GM23338 (cell line): ENCODE measurements around the gene RBKS. TPM values are rescaled to one million over a fixed set of nuclear protein-coding genes. Genes with fewer than 3 reads are reported as not detected.

Experiments
- ATAC-seq: fragments of 200-7000 bp; cut with Tn5 transposase; 3 replicates; pipeline ENCODE4 v1.9.1; 2020
- DNase-seq: peaks from one replicate; pipeline ENCODE4 v3.0.0-alpha.2; 2015; ENCODE audit warnings: low spot score
- H2AFZ ChIP-seq: fragments of 200-600 bp; sonication (generic); 2 replicates; pipeline ENCODE4 v1.8.0; 2016; ENCODE audit warnings: antibody characterized with exemption, mild to moderate bottlenecking, moderate library complexity
- H3F3A ChIP-seq: fragments of 200-600 bp; sonication (generic); replicated peaks from 2 replicates; pipeline ENCODE4 v1.8.0; 2017; ENCODE audit warnings: antibody characterized with exemption, mixed run types, low read depth
- H3K27ac ChIP-seq: fragments of 200-600 bp; sonication (generic); 2 replicates; pipeline ENCODE4 v1.6.1; 2016; ENCODE audit warnings: low read depth
- H3K27me3 ChIP-seq: fragments of 200-600 bp; sonication (generic); 2 replicates; pipeline ENCODE4 v1.8.0; 2016; ENCODE audit warnings: mild to moderate bottlenecking, mixed run types, moderate library complexity; ENCODE audit not compliant: insufficient read depth
- H3K36me3 ChIP-seq: fragments of 200-600 bp; sonication (generic); 2 replicates; pipeline ENCODE4 v1.8.0; 2016; ENCODE audit warnings: mild to moderate bottlenecking; ENCODE audit not compliant: insufficient read depth
- H3K4me1 ChIP-seq: fragments of 200-600 bp; sonication (generic); 2 replicates; pipeline ENCODE4 v1.8.0; 2016; ENCODE audit warnings: mild to moderate bottlenecking, moderate library complexity; ENCODE audit not compliant: insufficient read depth
- H3K4me2 ChIP-seq: fragments of 200-600 bp; sonication (generic); 2 replicates; pipeline ENCODE4 v1.7.1; 2017; ENCODE audit warnings: mixed run types
- H3K4me3 ChIP-seq: fragments of 200-600 bp; sonication (generic); 2 replicates; pipeline ENCODE4 v1.6.1; 2016; ENCODE audit warnings: mixed run types
- H3K79me2 ChIP-seq: fragments of 200-600 bp; sonication (generic); replicated peaks from 2 replicates; pipeline ENCODE4 v1.8.0; 2017; ENCODE audit warnings: mild to moderate bottlenecking; ENCODE audit not compliant: insufficient read depth
- H3K9me2 ChIP-seq: fragments of 200-600 bp; sonication (generic); 2 replicates; pipeline ENCODE4 v1.8.0; 2017; ENCODE audit not compliant: insufficient read depth
- H4K20me1 ChIP-seq: fragments of 200-600 bp; sonication (generic); replicated peaks from 2 replicates; pipeline ENCODE4 v1.8.0; 2017; ENCODE audit warnings: mild to moderate bottlenecking; ENCODE audit not compliant: insufficient read depth
- H3K27ac Mint-ChIP-seq: 2 replicates; pipeline ENCODE4 v1.8.0; 2020; ENCODE audit warnings: inconsistent platforms, mild to moderate bottlenecking, moderate library complexity, mixed read lengths
- H3K27me3 Mint-ChIP-seq: 3 replicates; pipeline ENCODE4 v1.8.0; 2022; ENCODE audit warnings: low read depth, mild to moderate bottlenecking, moderate library complexity, mixed read lengths, inconsistent platforms; ENCODE audit not compliant: insufficient read depth, poor library complexity
- H3K36me3 Mint-ChIP-seq: 3 replicates; pipeline ENCODE4 v1.8.0; 2021; ENCODE audit warnings: low read depth, mild to moderate bottlenecking, inconsistent platforms, moderate library complexity, mixed read lengths
- H3K4me1 Mint-ChIP-seq: 3 replicates; pipeline ENCODE4 v1.8.0; 2020; ENCODE audit warnings: mild to moderate bottlenecking, inconsistent platforms, mixed read lengths
- H3K4me3 Mint-ChIP-seq: 3 replicates; pipeline ENCODE4 v1.8.0; 2021; ENCODE audit warnings: moderate library complexity, mild to moderate bottlenecking, inconsistent platforms, mixed read lengths
- H3K9me3 Mint-ChIP-seq: 3 replicates; pipeline ENCODE4 v1.8.0; 2020; ENCODE audit warnings: moderate library complexity, mild to moderate bottlenecking, inconsistent platforms, mixed read lengths
- CREB1 ChIP-seq: fragments of 250-450 bp; sonication (Bioruptor Pico); IDR thresholded peaks from 2 replicates; pipeline ENCODE4 v1.5.0; 2020; ENCODE audit warnings: low read depth, mild to moderate bottlenecking, moderate library complexity
- EZH2 ChIP-seq: fragments of 200-600 bp; sonication (generic); IDR thresholded peaks from one replicate; pipeline ENCODE4 v1.8.0; 2017; ENCODE audit warnings: antibody characterized with exemption, mild to moderate bottlenecking, low read depth; ENCODE audit not compliant: unreplicated experiment
- EZH2phosphoT487 ChIP-seq: fragments of 200-600 bp; sonication (generic); IDR thresholded peaks from one replicate; pipeline ENCODE4 v1.8.1; 2018; ENCODE audit warnings: antibody characterized with exemption; ENCODE audit not compliant: unreplicated experiment
- JUNB ChIP-seq: IDR thresholded peaks from one replicate; pipeline ENCODE4 v1.6.1; 2016; ENCODE audit warnings: antibody characterized with exemption; ENCODE audit not compliant: unreplicated experiment
- NANOG ChIP-seq: IDR thresholded peaks from 2 replicates; pipeline ENCODE4 v1.6.1; 2016; ENCODE audit warnings: antibody characterized with exemption, borderline replicate concordance
- POLR2AphosphoS5 ChIP-seq: IDR thresholded peaks from 2 replicates; pipeline ENCODE4 v1.6.1; 2016; ENCODE audit warnings: antibody characterized with exemption, low read depth
- STAT1 ChIP-seq: IDR thresholded peaks from one replicate; pipeline ENCODE4 v1.6.1; 2016; ENCODE audit warnings: antibody characterized with exemption; ENCODE audit not compliant: unreplicated experiment
- ZNF114 ChIP-seq: fragments of 250-450 bp; sonication (Bioruptor Pico); IDR thresholded peaks from 2 replicates; pipeline ENCODE4 v1.5.0; 2020; ENCODE audit warnings: mild to moderate bottlenecking, moderate library complexity
- ZNF331 ChIP-seq: fragments of 250-450 bp; sonication (Bioruptor Pico); IDR thresholded peaks from 2 replicates; pipeline ENCODE4 v1.5.0; 2020; ENCODE audit warnings: low read depth, mild to moderate bottlenecking, moderate library complexity
- polyA plus RNA-seq: library from polyadenylated mRNA; unstranded; fragments of >200 nt; fragmentation: Nextera tagmentation; extraction: Ambion mirVana; gene quantifications from 2 replicates; pipeline ENCODE4 v1.2.1, GENCODE V29; 2016
- total RNA-seq: library from RNA; depleted of rRNA; stranded (reverse); fragments of >200 nt; shearing (Covaris generic); gene quantifications from 2 replicates; pipeline ENCODE4 v1.2.3, GENCODE V29; 2014
- TF ChIP-seq, protein P1 (sequence below): IDR thresholded peaks from one replicate; pipeline ENCODE4 v1.6.1; 2018; ENCODE audit warnings: antibody characterized with exemption; ENCODE audit not compliant: unreplicated experiment
- TF ChIP-seq, protein P2 (sequence below): fragments of 250-450 bp; sonication (Bioruptor Pico); IDR thresholded peaks from 2 replicates; pipeline ENCODE4 v1.5.0; 2020; ENCODE audit warnings: mild to moderate bottlenecking, moderate library complexity
- TF ChIP-seq, protein P3 (sequence below): IDR thresholded peaks from 2 replicates; pipeline ENCODE4 v1.6.1; 2016; ENCODE audit warnings: antibody characterized with exemption
- TF ChIP-seq, protein P4 (sequence below), 2 experiments: fragments of 200-600 bp in 1 of 2; sonication (generic) in 1 of 2; conservative IDR thresholded peaks; 2 replicates each; pipeline versions ENCODE4 v1.5.1 to v1.6.1; 2016 to 2017; ENCODE audit warnings: antibody characterized with exemption in 2 of 2, low read depth in 2 of 2, mild to moderate bottlenecking in 2 of 2, moderate library complexity in 1 of 2

Gene RBKS
- total and polyA plus RNA-seq, 2 experiments from 2014 or later: 1.3 to 1.5 TPM

DNA sequence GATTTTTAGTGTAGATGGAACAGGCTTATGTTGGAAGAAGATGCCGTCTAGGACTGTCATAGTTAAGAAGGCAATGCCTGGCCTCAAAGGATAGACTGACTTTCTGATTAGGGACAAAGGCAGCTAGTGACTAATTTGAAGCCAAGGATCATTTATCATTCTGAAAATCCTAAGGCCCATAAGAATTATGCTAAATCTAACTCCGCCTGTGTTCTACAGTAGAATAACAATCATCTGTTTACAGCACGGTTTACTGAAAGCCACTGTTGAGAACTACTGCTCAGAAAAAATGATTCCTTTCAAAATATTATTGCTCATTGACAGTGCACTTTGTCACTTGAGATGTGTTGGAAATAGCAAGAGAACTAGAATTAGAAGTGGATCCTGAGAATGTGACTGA is 44.8 kb upstream of the RBKS start:
- no peak overlapping the region for H3K27ac Mint-ChIP-seq
- H3K27me3 Mint-ChIP-seq: peaks cover 2% of the 10 kb centered on the region
- no peak for ATAC-seq
- Histone ChIP-seq H3K36me3 (no peaks in the 10 kb centered on the region), H2AFZ (no peak overlapping the region), H3K79me2 (no peaks in the 10 kb centered on the region), H3K4me2 (no peak overlapping the region), H3F3A (no peaks in the 10 kb centered on the region), H3K4me3 (no peak overlapping the region), H3K4me1 (no peaks in the 10 kb centered on the region), H3K27me3 (no peaks in the 10 kb centered on the region), H3K9me2 (no peaks in the 10 kb centered on the region), H4K20me1 (no peaks in the 10 kb centered on the region), H3K27ac (no peak overlapping the region)
- H3K4me3 Mint-ChIP-seq: no peak overlapping the region
- no peaks in the 10 kb centered on the region for H3K9me3 Mint-ChIP-seq
- no peak for DNase-seq
- H3K36me3 Mint-ChIP-seq: no peaks in the 10 kb centered on the region
- TF ChIP-seq STAT1 (no peak), POLR2AphosphoS5 (no peak), ZNF114 (CRISPR knock-in tag) (no peak), EZH2 (no peak), ZNF331 (CRISPR knock-in tag) (no peak), NANOG (no peak), CREB1 (CRISPR knock-in tag) (no peak), EZH2phosphoT487 (no peak), JUNB (no peak)
- TF ChIP-seq, protein P1, sequence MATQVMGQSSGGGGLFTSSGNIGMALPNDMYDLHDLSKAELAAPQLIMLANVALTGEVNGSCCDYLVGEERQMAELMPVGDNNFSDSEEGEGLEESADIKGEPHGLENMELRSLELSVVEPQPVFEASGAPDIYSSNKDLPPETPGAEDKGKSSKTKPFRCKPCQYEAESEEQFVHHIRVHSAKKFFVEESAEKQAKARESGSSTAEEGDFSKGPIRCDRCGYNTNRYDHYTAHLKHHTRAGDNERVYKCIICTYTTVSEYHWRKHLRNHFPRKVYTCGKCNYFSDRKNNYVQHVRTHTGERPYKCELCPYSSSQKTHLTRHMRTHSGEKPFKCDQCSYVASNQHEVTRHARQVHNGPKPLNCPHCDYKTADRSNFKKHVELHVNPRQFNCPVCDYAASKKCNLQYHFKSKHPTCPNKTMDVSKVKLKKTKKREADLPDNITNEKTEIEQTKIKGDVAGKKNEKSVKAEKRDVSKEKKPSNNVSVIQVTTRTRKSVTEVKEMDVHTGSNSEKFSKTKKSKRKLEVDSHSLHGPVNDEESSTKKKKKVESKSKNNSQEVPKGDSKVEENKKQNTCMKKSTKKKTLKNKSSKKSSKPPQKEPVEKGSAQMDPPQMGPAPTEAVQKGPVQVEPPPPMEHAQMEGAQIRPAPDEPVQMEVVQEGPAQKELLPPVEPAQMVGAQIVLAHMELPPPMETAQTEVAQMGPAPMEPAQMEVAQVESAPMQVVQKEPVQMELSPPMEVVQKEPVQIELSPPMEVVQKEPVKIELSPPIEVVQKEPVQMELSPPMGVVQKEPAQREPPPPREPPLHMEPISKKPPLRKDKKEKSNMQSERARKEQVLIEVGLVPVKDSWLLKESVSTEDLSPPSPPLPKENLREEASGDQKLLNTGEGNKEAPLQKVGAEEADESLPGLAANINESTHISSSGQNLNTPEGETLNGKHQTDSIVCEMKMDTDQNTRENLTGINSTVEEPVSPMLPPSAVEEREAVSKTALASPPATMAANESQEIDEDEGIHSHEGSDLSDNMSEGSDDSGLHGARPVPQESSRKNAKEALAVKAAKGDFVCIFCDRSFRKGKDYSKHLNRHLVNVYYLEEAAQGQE: no peak
- TF ChIP-seq, protein P2, sequence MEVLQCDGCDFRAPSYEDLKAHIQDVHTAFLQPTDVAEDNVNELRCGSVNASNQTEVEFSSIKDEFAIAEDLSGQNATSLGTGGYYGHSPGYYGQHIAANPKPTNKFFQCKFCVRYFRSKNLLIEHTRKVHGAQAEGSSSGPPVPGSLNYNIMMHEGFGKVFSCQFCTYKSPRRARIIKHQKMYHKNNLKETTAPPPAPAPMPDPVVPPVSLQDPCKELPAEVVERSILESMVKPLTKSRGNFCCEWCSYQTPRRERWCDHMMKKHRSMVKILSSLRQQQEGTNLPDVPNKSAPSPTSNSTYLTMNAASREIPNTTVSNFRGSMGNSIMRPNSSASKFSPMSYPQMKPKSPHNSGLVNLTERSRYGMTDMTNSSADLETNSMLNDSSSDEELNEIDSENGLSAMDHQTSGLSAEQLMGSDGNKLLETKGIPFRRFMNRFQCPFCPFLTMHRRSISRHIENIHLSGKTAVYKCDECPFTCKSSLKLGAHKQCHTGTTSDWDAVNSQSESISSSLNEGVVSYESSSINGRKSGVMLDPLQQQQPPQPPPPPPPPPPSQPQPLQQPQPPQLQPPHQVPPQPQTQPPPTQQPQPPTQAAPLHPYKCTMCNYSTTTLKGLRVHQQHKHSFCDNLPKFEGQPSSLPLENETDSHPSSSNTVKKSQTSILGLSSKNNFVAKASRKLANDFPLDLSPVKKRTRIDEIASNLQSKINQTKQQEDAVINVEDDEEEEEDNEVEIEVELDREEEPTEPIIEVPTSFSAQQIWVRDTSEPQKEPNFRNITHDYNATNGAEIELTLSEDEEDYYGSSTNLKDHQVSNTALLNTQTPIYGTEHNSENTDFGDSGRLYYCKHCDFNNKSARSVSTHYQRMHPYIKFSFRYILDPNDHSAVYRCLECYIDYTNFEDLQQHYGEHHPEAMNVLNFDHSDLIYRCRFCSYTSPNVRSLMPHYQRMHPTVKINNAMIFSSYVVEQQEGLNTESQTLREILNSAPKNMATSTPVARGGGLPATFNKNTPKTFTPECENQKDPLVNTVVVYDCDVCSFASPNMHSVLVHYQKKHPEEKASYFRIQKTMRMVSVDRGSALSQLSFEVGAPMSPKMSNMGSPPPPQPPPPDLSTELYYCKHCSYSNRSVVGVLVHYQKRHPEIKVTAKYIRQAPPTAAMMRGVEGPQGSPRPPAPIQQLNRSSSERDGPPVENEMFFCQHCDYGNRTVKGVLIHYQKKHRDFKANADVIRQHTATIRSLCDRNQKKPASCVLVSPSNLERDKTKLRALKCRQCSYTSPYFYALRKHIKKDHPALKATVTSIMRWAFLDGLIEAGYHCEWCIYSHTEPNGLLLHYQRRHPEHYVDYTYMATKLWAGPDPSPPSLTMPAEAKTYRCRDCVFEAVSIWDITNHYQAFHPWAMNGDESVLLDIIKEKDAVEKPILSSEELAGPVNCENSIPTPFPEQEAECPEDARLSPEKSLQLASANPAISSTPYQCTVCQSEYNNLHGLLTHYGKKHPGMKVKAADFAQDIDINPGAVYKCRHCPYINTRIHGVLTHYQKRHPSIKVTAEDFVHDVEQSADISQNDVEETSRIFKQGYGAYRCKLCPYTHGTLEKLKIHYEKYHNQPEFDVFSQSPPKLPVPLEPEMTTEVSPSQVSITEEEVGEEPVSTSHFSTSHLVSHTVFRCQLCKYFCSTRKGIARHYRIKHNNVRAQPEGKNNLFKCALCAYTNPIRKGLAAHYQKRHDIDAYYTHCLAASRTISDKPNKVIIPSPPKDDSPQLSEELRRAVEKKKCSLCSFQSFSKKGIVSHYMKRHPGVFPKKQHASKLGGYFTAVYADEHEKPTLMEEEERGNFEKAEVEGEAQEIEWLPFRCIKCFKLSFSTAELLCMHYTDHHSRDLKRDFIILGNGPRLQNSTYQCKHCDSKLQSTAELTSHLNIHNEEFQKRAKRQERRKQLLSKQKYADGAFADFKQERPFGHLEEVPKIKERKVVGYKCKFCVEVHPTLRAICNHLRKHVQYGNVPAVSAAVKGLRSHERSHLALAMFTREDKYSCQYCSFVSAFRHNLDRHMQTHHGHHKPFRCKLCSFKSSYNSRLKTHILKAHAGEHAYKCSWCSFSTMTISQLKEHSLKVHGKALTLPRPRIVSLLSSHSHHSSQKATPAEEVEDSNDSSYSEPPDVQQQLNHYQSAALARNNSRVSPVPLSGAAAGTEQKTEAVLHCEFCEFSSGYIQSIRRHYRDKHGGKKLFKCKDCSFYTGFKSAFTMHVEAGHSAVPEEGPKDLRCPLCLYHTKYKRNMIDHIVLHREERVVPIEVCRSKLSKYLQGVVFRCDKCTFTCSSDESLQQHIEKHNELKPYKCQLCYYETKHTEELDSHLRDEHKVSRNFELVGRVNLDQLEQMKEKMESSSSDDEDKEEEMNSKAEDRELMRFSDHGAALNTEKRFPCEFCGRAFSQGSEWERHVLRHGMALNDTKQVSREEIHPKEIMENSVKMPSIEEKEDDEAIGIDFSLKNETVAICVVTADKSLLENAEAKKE (CRISPR knock-in tag): no peak
- TF ChIP-seq, protein P3, sequence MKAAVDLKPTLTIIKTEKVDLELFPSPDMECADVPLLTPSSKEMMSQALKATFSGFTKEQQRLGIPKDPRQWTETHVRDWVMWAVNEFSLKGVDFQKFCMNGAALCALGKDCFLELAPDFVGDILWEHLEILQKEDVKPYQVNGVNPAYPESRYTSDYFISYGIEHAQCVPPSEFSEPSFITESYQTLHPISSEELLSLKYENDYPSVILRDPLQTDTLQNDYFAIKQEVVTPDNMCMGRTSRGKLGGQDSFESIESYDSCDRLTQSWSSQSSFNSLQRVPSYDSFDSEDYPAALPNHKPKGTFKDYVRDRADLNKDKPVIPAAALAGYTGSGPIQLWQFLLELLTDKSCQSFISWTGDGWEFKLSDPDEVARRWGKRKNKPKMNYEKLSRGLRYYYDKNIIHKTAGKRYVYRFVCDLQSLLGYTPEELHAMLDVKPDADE: no peak
- TF ChIP-seq, protein P4, sequence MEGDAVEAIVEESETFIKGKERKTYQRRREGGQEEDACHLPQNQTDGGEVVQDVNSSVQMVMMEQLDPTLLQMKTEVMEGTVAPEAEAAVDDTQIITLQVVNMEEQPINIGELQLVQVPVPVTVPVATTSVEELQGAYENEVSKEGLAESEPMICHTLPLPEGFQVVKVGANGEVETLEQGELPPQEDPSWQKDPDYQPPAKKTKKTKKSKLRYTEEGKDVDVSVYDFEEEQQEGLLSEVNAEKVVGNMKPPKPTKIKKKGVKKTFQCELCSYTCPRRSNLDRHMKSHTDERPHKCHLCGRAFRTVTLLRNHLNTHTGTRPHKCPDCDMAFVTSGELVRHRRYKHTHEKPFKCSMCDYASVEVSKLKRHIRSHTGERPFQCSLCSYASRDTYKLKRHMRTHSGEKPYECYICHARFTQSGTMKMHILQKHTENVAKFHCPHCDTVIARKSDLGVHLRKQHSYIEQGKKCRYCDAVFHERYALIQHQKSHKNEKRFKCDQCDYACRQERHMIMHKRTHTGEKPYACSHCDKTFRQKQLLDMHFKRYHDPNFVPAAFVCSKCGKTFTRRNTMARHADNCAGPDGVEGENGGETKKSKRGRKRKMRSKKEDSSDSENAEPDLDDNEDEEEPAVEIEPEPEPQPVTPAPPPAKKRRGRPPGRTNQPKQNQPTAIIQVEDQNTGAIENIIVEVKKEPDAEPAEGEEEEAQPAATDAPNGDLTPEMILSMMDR (conservative IDR thresholded peaks at IDR 0.05; ENCODE audit: low read depth in 2 of 2): no peak
- H3K4me1 Mint-ChIP-seq: no peaks in the 10 kb centered on the region
